DMS153 treated with DMSO at 0.1 percent for 48 hours (cell line): ENCODE data around the gene ITSN1.
"Not testable (repeated sequence)": the region's sequence is repeated elsewhere in the genome, so short reads cannot be mapped to it uniquely, and the experiment has no call there.

Experiments
- DNase-seq: peaks from one replicate; lab custom pipeline; 2025; ENCODE audit not compliant: unreplicated experiment; lab: John Stamatoyannopoulos, UW

The ITSN1 gene

GRCh38 chr21:33650929-33651509, 8.7 kb downstream of the ITSN1 start:
- DNase-seq, result no peak

- no peak for DNase-seq
These were observed 9.8 kb downstream of the ITSN1 start for GRCh38 chr21:33651965-33652680.

DNA sequence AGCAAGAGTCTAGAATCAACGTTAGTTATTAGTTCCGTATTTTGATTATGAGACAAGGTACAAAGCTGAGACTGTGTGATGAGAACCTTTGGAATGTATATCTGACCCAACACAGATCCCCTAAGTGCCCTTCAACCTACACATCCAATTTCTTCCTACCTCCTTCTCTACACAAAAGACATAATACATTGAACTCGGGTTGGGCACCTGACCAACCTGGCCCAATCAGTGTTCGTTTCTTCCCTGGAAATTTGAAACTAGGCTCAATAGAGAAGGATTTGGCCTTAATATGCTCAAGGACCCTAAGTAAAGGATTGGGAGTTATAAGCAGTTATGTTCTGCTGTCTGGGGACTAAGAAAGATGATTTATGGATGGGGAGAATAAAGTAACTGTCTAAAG, 12.1 kb downstream of the ITSN1 start:
- no peak for DNase-seq

DNA sequence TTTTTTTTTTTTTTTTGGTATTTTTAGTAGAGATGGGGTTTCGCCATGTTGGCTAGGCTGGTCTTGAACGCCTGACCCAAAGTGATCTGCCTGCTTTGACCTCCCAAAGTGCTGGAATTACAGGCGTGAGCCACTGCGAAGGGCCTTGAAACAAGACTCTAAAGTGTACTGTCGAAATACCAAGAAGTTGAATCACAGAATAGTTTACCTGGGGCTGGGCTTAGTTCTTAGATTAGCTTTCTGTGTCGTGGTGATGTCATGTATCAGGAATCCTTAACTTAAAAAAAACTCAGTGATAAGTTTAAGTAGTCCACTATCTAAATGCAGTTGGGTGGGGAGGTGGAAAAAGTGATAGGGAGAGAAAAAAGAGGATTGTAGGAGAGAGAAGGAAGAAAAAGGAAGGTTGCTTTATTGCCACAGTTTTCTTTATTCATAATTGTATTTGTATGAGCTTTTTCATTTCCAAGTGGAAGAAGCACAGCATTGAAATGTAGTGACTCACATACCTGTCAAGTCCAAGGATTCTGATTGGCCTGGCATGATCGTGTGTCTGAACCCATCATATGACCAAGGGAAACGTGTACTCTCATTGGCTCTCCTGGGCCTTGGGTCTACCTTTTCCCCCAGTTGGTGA, 13.4 kb downstream of the ITSN1 start:
- DNase-seq, result no peak

DNA sequence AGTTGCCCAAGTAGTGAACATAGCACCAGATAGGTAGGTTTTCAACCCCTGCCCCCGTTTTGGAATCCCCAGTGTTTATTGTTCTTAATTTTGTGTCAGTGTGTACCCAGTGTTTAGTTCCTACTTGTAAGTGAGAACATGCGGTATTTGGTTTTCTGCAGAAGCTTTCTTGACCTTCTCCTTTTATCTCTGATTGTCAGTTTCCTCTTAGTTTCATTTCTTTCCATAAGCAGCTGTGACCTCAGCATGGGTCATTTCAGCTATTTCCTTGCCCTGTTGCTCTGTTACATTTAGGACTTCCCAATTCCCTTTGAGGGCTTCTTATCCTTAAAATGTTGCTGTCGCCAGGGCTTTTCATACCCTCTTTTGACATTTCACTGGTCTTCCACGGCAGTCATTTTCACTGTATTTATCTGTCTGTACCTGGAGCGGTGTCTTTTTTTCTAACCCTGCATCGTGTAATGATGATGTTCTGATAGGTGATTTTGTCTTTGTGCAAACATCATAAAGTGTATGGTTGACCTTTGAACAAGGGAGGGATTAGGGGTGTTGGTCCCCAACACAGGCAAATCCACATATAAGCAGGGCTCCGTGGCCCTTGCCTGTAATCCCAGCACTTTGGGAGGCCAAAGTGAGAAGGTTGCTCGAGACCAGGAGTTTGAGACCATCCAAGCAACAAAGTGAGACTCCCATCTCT, 15.0 kb downstream of the ITSN1 start:
- DNase-seq, result no peak

GRCh38 chr21:33658919-33659567, 16.7 kb downstream of the ITSN1 start:
- no peak for DNase-seq

DNA sequence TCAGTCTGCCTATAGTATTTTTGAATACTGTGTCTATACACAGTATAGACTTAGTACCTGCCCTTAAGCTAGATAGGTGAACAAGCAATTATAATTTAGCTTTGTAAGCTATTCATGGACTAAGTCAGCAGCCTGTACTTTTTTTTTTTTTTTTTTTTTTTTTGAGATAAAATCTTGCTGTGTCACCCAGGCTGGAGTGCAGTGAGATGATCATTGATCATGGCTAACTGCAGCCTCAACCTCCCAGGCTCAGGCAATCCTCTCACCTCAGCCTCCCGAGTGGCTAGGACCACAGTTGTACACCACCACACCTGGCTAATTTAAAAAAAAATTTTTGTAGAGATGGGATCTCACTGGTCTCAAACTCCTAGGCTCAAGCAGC, 17.3 kb downstream of the ITSN1 start:
- DNase-seq, result no peak

DNA sequence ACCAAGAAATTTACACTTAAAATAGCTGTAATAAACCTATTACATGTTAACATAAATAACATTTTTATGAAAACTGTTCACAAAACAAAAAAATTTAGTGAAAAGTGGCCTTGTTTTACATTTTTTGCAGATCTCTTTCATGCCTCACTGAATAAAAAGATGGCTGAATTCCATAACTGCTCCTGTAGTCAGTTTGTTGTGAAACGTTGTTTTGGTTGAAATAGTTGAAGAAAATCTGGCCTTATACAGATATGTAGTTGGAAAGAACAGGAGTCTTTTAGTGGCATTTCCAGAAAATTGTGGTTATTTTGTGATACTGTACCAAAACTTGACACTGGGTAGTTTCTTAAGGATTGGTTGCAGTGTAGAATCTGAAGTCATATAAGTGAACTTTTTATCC, 18.1 kb downstream of the ITSN1 start:
- DNase-seq, result no peak

DNA sequence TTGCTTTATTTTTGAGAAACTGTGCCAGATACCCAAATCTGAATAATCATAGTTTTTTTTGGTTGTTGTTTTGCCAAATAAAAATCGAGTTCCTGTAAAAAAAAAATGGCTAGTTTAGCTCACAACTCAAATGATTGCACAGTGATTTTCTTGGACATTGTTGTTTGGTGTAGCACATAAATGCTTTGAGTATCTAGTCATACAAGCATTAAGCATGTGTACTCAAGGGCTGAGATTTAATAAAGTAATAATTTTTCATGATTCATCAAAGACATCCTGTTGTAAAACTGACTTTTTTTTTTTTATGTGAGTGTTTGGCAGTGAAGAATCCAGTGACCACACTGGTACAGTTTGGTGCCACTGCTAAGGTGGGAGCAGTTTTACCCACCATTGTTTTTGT, 18.8 kb downstream of the ITSN1 start:
- DNase-seq, result no peak

GRCh38 chr21:33662046-33662445, 19.7 kb downstream of the ITSN1 start:
- DNase-seq, result no peak

DNA sequence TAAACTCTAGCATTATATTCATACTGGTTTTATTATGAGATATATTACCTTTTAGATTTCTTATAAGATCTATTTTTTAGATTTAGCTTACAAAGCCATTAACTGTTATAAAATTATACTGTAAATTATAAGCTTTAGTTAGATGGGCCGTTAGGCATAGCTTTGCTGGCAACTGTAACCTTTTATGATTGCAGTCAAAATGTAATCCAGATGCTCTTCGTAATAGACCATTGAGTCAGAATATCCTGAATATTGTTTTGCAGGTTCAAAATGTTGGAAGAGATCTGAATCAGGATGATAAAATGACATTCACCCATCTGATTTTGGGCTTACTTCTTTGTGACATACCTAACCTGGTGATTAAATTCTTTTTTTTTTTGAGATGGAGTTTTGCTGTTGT, 20.9 kb downstream of the ITSN1 start:
- DNase-seq, result no peak

DNA sequence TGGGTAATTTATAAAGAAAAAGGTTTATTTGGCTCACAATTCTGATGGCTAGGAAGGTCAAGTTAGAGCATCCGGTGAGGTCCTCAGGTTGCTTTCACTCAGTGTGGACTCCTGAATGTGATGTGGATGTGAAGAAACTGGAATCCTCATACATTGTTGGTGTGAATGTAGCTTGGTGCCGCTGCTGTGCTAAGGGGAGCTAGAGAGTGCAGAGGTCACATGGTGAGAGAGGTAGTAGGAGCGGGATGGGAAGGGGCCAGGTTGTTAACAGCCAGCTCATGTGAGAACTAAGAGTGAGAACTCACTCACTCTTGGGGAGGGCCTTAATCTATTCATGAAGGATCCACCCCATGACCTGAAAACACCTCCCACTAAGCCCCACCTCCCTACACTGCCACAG, 21.8 kb downstream of the ITSN1 start:
- DNase-seq, result no peak

- no peak for DNase-seq
These were observed 23.9 kb downstream of the ITSN1 start for GRCh38 chr21:33666153-33666552.

GRCh38 chr21:33667636-33668035, 25.3 kb downstream of the ITSN1 start:
- DNase-seq, result no peak

DNA sequence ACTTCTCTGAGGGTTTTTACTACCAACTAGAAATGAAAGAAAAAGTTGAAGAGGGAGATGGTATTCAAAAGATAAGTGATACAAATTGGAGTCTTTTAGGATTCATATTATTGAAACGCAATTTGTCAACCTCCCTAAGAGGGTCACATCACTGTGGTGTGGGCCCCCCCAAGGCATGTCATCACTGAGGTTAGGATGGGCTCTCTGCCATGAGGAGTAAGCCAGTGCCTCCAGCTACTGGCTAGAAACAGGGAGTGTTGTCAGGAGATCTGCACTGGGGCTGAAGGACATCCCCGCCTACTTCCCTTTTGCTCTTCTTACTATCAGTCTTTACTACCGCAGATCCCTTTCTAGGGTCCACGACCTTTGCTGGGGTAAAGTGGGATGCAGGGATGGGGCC, 25.9 kb downstream of the ITSN1 start:
- no peak for DNase-seq

- DNase-seq, result no peak
These were observed 26.3 kb downstream of the ITSN1 start for GRCh38 chr21:33668620-33669019.

GRCh38 chr21:33670076-33670978, 28.0 kb downstream of the ITSN1 start:
- no peak for DNase-seq

GRCh38 chr21:33673473-33673872, 31.2 kb downstream of the ITSN1 start:
- no peak for DNase-seq

GRCh38 chr21:33674226-33674625, 31.9 kb downstream of the ITSN1 start:
- no peak for DNase-seq

GRCh38 chr21:33676666-33677065, 34.4 kb downstream of the ITSN1 start:
- not testable (repeated sequence) for DNase-seq
